ENCODE measurements around the gene BCAS1. TPM values are rescaled to one million over a fixed set of nuclear protein-coding genes. Genes with fewer than 3 reads are reported as not detected.

BCAS1 gene
- total and polyA plus RNA-seq, 10 of the 15 experiments (the other 5 are each of a cell fraction or from before 2014, with no cell fraction given) = 0.21 to 1.4 (median 0.55) TPM

- TF ChIP-seq ZNF622 (IDR thresholded peaks at IDR 0.05) (no peak), KAT2A (conservative IDR thresholded peaks at IDR 0.05; ENCODE audit: control insufficient read depth, low read depth, low read length) (no peak), EGR1 (IDR thresholded peaks at IDR 0.05; ENCODE audit: borderline replicate concordance in 1 of 2, low read depth in 2 of 2, low read length in 2 of 2) (no peak), SUZ12 (IDR thresholded peaks at IDR 0.05; ENCODE audit: unreplicated experiment) (no peak), FOXK2 (IDR thresholded peaks at IDR 0.05) (no peak), KDM1A (IDR thresholded peaks at IDR 0.05; ENCODE audit: borderline replicate concordance) (no peak), FOS (IDR thresholded peaks at IDR 0.05; ENCODE audit: borderline replicate concordance, extremely low read depth, insufficient read length) (no peak), CBX5 (IDR thresholded peaks at IDR 0.05; ENCODE audit: low read depth) (no peak), ZBTB33 (IDR thresholded peaks at IDR 0.05) (no peak), PBX3 (IDR thresholded peaks at IDR 0.05; ENCODE audit: insufficient replicate concordance, low read depth, low read length) (no peak), CTCF (IDR thresholded peaks at IDR 0.05 in 2 of 3, conservative IDR thresholded peaks at IDR 0.05 in 1 of 3; ENCODE audit: control insufficient read depth in 2 of 3, extremely low read depth in 1 of 3, insufficient read depth in 1 of 3, low read depth in 3 of 3, low read length in 3 of 3) (no peak), RFX5 (IDR thresholded peaks at IDR 0.05; ENCODE audit: low read depth, low read length) (no peak), TARDBP (IDR thresholded peaks at IDR 0.05; ENCODE audit: borderline replicate concordance) (no peak), PKNOX1 (IDR thresholded peaks at IDR 0.05) (peak; percentile 28), POLR2AphosphoS5 (IDR thresholded peaks at IDR 0.05; ENCODE audit: low read length) (peak; percentile 20; the same call in 1 of the 2 replicates), ATF7 (IDR thresholded peaks at IDR 0.05; ENCODE audit: low read depth) (peak; percentile 85), JUNB (IDR thresholded peaks at IDR 0.05) (no peak), POLR2A (IDR thresholded peaks at IDR 0.05; ENCODE audit: low read depth, low read length) (peak; percentile 48; the same call in 1 of the 2 replicates), STAT1 (conservative IDR thresholded peaks at IDR 0.05) (no peak), YBX1 (IDR thresholded peaks at IDR 0.05) (no peak), TCF7 (IDR thresholded peaks at IDR 0.05; ENCODE audit: borderline replicate concordance) (no peak), STAT3 (IDR thresholded peaks at IDR 0.05; ENCODE audit: low read depth, low read length) (no peak; the same call in 1 of the 2 replicates), ZBTB11 (CRISPR knock-in tag; IDR thresholded peaks at IDR 0.05) (no peak)
Measured at GRCh38 chr20:53949319-53949839, 121.0 kb downstream of the BCAS1 start (continued).
